Urinary bladder (tissue), 4 donors: ENCODE measurements around the gene IGF2BP2. TPM values are rescaled to one million over a fixed set of nuclear protein-coding genes. Genes with fewer than 3 reads are reported as not detected.
"Not testable (repeated sequence)": the region's sequence is repeated elsewhere in the genome, so short reads cannot be mapped to it uniquely, and the experiment has no call there.

Experiments
- DNase-seq: peaks from one replicate; pipeline ENCODE4 v3.0.0-alpha.2; 2015; ENCODE audit errors: extremely low spot score
- H3K27ac ChIP-seq: one replicate; pipeline ENCODE4 v1.5.1; 2013; ENCODE audit warnings: low read depth, mild to moderate bottlenecking, moderate library complexity
- H3K36me3 ChIP-seq: one replicate; pipeline ENCODE4 v1.6.1; 2013; ENCODE audit warnings: mild to moderate bottlenecking, moderate library complexity; ENCODE audit not compliant: insufficient read depth
- H3K4me1 ChIP-seq: one replicate; pipeline ENCODE4 v1.6.1; 2013; ENCODE audit warnings: mild to moderate bottlenecking, moderate library complexity; ENCODE audit not compliant: insufficient read depth
- H3K4me3 ChIP-seq: one replicate; pipeline ENCODE4 v1.5.1; 2013; ENCODE audit warnings: low read depth, low read length
- WGBS: extraction: QIAGEN DNeasy Blood & Tissue Kit; methylation state at CpG from one replicate; pipeline ENCODE4 v1.1.7; 2013; 5-methylcytosine and 5-hydroxymethylcytosine counted together
- polyA plus RNA-seq: library from polyadenylated mRNA; stranded (reverse); fragments of 200-250 nt; gene quantifications from one replicate; pipeline ENCODE4 v1.2.3, GENCODE V29; 2013
- total RNA-seq: library from RNA; depleted of rRNA; stranded (reverse); fragments of >200 nt; gene quantifications from one replicate; pipeline ENCODE4 v1.2.3, GENCODE V29; 2014
- donor health status: healthy with polysubstance abuse.
- donor health status: healthy.

The IGF2BP2 gene
- total and polyA plus RNA-seq, 2 donors, result 6.8 to 42.7 TPM

DNA sequence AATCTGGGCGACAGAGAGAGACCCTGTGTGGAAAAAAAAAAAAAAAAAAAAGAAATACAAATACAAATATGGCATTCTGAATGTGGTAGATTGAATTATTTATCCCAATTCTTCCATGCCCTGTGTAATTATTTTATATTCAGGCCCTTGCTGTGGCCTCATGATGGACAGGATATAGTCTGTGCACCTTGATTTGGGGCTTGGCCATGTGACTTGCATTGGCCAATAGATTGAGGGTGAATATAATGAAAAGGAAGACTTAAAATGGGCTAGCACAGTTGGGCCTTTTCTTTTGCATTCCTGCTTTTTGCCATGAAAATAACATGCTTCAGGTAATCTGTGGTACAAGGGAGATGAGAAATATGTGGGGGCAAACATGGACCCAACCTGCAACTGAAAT lies 27.1 kb upstream of the IGF2BP2 start:
- no peak for DNase-seq
- no peaks in the 10 kb centered on the region for H3K36me3 ChIP-seq
- no peak overlapping the region for H3K4me3 ChIP-seq
- H3K27ac ChIP-seq, result no peak overlapping the region
- 89% methylated on average over 1 of the region's 1 CpG for WGBS
- H3K4me1 ChIP-seq, result no peaks in the 10 kb centered on the region

DNA sequence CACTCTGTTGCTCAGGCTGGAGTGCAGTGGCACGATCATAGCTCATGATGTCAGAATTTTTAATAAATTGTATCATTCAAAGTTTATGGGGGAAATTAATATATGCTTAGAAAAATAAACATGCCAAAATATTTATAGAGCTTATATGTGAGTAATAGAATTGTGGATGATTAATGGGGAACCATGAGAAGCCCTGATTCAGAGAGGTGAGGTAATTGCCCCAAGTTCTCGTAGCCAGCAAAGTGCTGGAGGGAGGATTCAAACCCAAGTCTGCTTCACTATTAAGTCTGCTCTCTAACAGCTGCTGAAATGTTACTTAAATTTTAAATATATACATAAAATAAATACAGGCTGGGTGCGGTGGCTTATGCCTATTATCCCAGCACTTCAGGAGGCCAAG lies 26.2 kb upstream of the IGF2BP2 start:
- no peak for DNase-seq
- Histone ChIP-seq H3K4me1 (no peaks in the 10 kb centered on the region), H3K27ac (no peak overlapping the region), H3K4me3 (no peak overlapping the region), H3K36me3 (no peaks in the 10 kb centered on the region)
- WGBS, result 84% methylated on average over 3 of the region's 3 CpGs

DNA sequence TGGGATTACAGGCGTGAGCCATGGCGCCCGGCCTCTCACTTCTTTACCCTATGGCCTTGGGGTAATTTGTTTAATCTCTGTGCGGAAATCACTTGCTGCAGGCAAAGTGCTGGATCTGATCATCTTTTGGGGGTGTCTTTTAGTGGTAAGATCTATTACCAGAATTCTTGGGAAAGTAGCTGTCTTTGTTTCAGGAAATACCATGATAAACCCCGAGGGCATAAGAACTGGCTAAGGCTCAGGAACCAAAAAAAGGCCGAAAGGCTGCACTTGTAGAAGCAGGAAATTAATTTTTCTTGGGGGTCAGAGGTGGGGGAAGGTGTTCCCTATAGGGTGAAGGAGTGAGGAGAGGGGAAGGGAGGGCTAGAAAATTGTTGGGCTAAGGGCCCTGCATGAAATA lies 22.7 kb upstream of the IGF2BP2 start:
- WGBS, result 87% methylated on average over 6 of the region's 6 CpGs
- H3K27ac ChIP-seq, result no peak overlapping the region
- no peaks in the 10 kb centered on the region for H3K36me3 ChIP-seq
- DNase-seq, result no peak
- no peaks in the 10 kb centered on the region for H3K4me1 ChIP-seq
- no peak overlapping the region for H3K4me3 ChIP-seq

DNA sequence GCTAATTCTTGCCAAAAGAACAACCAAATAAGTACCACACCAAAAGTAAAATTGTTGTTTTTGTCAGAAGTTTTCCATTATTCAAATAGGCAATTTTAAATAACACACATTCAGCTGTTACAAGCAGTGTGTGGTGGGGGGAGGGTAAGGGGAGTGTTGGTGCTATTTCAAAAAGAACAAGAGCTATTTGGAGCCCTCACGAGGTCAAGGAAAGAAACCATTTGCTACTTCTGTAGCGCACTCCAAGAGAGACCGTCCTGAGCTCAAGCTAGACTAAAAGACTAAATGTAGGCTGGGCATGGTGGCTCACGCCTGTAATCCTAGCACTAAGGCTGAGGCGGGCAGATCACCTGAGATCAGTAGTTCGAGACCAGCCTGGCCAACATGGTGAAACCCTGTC lies 21.2 kb upstream of the IGF2BP2 start:
- no peak overlapping the region for H3K4me3 ChIP-seq
- 64% methylated on average over 6 of the region's 6 CpGs for WGBS
- no peaks in the 10 kb centered on the region for H3K36me3 ChIP-seq
- DNase-seq, result no peak
- H3K4me1 ChIP-seq, result no peaks in the 10 kb centered on the region
- no peak overlapping the region for H3K27ac ChIP-seq

DNA sequence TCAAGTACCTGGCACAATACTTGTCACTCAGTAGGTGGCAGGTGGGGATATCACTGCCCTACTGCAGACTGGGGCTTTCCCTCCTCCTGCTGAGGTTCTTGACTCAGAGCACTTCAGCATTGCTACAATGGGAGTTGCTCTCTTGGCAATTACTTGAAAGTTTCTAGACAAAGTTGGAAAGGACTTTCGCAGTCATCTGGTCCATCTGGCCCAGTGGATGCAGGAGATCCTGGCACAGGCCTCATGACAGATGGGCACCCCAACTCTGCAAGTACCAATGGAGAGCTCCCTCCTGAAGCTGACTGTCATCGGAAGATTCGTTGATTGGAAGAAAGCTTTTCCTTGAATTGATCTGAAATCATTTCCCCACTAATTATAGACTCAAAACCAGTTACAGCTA lies 19.2 kb upstream of the IGF2BP2 start:
- no peak for DNase-seq
- 95% methylated on average over 3 of the region's 3 CpGs for WGBS
- H3K4me3 ChIP-seq, result no peak overlapping the region
- no peaks in the 10 kb centered on the region for H3K36me3 ChIP-seq
- H3K27ac ChIP-seq, result no peak overlapping the region
- H3K4me1 ChIP-seq, result no peaks in the 10 kb centered on the region

DNA sequence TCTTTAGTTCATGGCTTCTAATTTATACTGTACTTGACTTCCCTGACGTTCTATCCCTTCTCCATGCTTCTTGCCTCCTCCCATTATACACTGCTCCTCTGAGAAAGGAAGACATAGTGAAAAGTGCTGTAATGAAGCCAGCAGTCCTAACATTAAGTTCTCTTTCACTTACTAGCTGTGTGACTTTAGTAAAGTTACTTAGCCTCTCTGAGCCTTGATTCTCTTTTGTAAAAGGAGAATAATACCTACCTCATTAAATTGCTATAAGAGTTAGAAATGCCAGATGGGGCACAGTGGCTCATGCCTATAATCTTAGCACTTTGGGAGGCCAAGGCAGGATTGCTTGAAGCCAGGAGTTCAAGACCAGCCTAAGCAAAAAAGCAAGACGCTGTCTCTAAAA lies 18.8 kb upstream of the IGF2BP2 start:
- Histone ChIP-seq H3K27ac (no peak overlapping the region), H3K36me3 (no peaks in the 10 kb centered on the region), H3K4me3 (no peak overlapping the region), H3K4me1 (no peaks in the 10 kb centered on the region)
- no peak for DNase-seq
- 85% methylated on average over 2 of the region's 2 CpGs for WGBS

DNA sequence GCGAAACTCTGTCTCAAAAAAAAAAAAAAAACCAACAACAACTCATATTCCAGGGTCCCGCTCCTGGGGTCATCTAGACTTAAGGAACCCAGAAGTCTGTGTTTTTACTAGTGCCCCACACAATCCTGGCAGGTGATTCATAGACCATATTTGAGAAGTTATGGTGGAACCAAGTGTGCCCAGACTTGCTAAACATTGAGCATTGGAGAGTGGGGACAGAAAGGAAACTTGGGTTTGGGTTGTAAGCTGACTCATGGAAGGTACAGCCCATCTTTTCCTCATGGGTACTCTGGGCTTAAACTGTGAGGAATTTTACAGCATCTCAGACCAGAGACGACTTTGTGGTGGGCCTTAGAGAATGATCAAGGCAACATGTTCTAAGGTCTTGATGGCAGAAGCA lies 18.3 kb upstream of the IGF2BP2 start:
- DNase-seq, result no peak
- no peaks in the 10 kb centered on the region for H3K4me1 ChIP-seq
- H3K4me3 ChIP-seq, result no peak overlapping the region
- H3K36me3 ChIP-seq, result no peaks in the 10 kb centered on the region
- WGBS, result 91% methylated on average over 3 of the region's 3 CpGs
- no peak overlapping the region for H3K27ac ChIP-seq

DNA sequence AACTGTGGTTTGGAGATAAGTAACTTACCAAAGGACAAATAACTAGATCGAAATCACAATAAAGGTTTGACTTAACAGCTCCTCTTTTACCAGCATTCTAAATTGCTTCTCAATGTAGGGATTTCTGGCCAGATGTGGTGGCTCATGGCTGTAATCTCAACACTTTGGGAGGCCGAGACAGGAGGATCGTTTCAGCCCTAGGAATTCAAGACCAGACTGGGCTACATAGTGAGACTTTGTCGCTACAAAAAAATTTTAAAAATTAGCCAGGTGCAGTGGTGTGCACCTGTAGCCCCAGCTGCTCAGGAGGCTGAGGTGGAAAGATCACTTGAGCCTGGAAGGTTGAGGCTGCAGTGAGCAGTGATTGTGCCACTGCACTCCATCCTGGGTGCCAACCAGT lies 17.4 kb upstream of the IGF2BP2 start:
- Histone ChIP-seq H3K4me1 (no peaks in the 10 kb centered on the region), H3K27ac (no peak overlapping the region), H3K4me3 (no peak overlapping the region), H3K36me3 (no peaks in the 10 kb centered on the region)
- DNase-seq, result no peak
- 86% methylated on average over 4 of the region's 4 CpGs for WGBS

DNA sequence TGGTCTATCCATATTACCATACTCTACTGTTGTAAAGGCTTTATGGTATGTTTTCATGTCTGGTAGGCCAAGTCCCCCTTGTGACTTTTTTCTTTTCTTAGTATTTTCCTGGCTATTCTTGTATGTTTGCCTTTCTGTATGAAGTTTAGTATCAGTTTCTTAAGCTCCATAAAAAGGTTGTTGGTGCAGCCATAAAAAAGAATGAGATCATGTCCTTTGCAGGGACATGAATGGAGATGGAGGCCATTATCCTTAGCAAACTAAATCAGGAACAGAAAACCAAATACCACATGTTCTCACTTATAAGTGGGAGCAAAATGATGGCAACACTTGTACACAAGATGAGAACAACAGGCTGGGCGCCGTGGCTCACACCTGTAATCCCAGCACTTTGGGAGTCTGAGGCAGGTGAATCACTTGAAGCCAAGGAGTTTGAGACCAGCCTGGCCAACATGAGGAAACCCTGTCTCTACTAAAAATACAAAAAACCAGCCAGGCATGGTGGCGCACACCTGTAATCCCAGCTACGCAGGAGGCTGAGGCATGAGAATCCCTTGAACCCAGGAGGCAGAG lies 13.7 kb upstream of the IGF2BP2 start:
- not testable (repeated sequence) for H3K4me1 ChIP-seq, DNase-seq, H3K36me3 ChIP-seq, H3K4me3 ChIP-seq, H3K27ac ChIP-seq
- 98% methylated on average over 4 of the region's 4 CpGs for WGBS

DNA sequence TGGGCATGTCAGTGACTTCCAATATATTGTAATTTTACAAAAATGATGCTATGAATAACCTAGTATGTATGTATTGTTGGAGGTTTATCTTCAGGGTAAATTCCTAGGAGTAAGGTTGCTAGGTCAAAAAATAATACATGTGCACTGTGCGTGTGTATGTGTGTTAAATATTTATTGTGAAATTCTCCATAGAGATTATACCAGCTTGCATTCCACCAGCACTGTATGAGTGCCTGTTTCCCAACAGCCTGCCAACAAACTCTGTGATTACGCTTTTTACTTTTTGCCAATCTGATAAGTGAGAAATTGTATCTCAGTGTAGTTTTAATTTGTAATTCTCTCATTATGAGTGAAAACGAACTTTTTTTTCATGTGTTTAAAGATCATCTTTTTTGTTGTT lies 12.6 kb upstream of the IGF2BP2 start:
- DNase-seq, result no peak
- WGBS, result 31% methylated on average over 3 of the region's 3 CpGs
- Histone ChIP-seq H3K4me1 (no peaks in the 10 kb centered on the region), H3K36me3 (no peaks in the 10 kb centered on the region), H3K27ac (no peak overlapping the region), H3K4me3 (no peak overlapping the region)

DNA sequence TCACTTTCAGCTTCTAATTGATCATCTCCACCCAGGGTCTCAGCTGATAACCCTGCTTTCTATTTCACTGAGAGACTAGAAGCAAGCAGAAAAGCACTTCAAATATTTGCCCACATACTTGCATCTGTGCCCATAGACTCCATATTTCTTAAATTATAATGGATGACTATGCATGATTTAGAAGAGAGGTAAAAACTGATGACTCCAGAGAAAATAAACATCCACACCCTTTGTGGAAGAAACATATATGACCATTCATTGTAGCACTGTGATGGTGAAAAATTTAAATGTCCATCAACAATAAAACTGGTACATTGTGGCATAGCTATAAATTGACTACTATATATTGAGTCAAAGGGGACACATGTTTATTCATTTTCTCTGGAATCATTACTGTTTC lies 7.1 kb upstream of the IGF2BP2 start:
- DNase-seq, result no peak
- no peaks in the 10 kb centered on the region for H3K36me3 ChIP-seq
- H3K27ac ChIP-seq, result no peak overlapping the region
- H3K4me1 ChIP-seq, result no peaks in the 10 kb centered on the region
- no peak overlapping the region for H3K4me3 ChIP-seq

DNA sequence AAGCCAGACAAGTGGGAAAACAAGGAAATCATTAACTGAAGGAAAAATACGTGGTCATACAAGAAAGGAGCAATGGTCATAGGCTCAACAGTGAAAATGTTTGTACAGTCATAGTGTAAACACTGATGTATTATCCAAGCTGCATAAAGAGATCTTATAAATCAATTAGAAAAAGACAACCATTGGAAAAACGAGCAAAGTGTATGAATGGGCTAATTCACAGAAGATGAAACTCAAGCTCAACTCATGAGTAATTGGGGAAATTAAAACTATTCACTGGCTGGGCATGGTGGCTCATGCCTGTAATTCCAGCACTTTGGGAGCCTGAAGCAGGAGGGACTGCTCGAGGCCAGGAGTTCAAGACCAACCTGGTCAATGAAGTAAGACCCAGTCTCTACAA lies 6.4 kb upstream of the IGF2BP2 start:
- no peak overlapping the region for H3K27ac ChIP-seq
- no peaks in the 10 kb centered on the region for H3K4me1 ChIP-seq
- no peak for DNase-seq
- whole genome bisulfite sequencing, result 86% methylated on average over 3 of the region's 3 CpGs
- H3K4me3 ChIP-seq, result no peak overlapping the region
- no peaks in the 10 kb centered on the region for H3K36me3 ChIP-seq

DNA sequence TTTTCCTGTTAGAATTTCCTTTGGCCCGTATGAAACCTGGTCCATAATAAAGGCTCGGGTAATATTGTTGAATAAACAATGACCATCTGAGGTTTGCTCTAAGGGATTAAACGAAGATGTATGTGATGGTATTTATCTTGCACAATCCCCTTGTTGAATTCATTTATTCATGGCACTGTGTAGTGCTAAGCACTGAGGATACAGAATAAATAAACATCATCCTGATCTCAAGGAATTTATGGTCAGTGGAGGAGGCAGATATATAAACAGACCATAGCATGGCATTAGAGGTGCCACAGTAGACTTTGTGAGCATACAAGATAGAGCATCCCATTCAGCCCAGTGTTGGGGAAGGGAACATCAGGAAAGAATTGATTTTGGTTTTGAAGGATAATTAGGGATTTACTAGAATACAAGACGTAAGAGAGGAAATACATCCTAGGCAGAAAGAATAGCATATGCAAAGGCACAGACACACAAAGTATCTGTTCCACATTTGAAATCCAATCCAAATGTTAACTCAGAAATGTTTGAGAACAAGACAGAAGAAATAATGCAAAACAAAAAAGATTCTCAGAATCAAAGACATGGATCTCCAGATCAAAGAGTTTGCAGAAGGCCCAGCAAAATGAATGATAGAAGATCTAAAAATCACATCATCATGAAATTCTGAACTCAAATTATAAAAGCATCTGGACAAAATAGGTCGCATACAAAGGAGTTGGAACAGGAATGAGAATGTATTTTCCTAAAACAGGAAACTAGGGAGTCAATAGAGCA lies 5.4 kb upstream of the IGF2BP2 start:
- H3K4me3 ChIP-seq, result no peak overlapping the region
- 72% methylated on average over 5 of the region's 5 CpGs for WGBS
- H3K4me1 ChIP-seq, result no peaks in the 10 kb centered on the region
- no peak overlapping the region for H3K27ac ChIP-seq
- no peak for DNase-seq
- no peaks in the 10 kb centered on the region for H3K36me3 ChIP-seq

DNA sequence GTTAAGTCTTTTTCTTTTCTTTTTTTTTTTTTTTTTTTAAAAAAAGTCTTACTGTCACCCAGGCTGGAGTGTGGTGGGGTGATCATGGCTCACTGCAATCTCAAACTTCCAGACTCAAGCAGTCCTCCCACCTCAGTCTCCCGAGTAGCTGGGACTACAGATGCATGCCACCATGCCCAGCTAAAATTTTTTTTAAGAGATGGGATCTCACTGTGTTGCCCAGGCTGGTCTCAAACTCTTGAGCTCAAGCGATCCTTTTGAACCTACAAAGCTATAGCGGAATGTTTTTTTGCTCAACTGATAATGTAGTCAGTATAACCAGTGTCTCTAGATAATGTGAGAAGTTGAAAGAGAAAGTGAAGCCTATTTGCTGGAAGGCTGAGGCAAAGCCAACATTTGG lies 3.9 kb upstream of the IGF2BP2 start:
- Histone ChIP-seq H3K36me3 (no peaks in the 10 kb centered on the region), H3K27ac (no peak overlapping the region), H3K4me3 (no peak overlapping the region), H3K4me1 (no peaks in the 10 kb centered on the region)
- WGBS, result 98% methylated on average over 3 of the region's 3 CpGs
- DNase-seq, result no peak
